H1 (cell line): ENCODE measurements around the gene PLXDC2. TPM values are rescaled to one million over a fixed set of nuclear protein-coding genes. Genes with fewer than 3 reads are reported as not detected.

ENCODE experiments used
- CBX5 ChIP-seq: fragments of 300-800, 300-1000 bp; sonication (generic); IDR thresholded peaks from 2 replicates; pipeline ENCODE4 v1.7.1; 2016; ENCODE audit warnings: antibody characterized with exemption, low read length, low read depth
- FOSL1 ChIP-seq: IDR thresholded peaks from 2 replicates; pipeline ENCODE4 v1.6.1; 2011; ENCODE audit warnings: mild to moderate bottlenecking, low read depth, low read length, moderate library complexity; ENCODE audit not compliant: insufficient read depth
- GABPA ChIP-seq: IDR thresholded peaks from 2 replicates; pipeline ENCODE4 v1.6.1; 2011; ENCODE audit warnings: mild to moderate bottlenecking, low read length, moderate library complexity, borderline replicate concordance; ENCODE audit not compliant: insufficient read depth
- HDAC6 ChIP-seq: IDR thresholded peaks from one replicate; pipeline ENCODE4 v1.7.1; 2012; ENCODE audit warnings: low read depth, mild to moderate bottlenecking, inconsistent platforms, low read length, moderate library complexity
- MAFK ChIP-seq: IDR thresholded peaks from 2 replicates; pipeline ENCODE4 v1.6.1; 2012; ENCODE audit warnings: low read depth, mild to moderate bottlenecking, improper control_type of control experiment, low read length
- PHF8 ChIP-seq: fragments of 200-600 bp; sonication (generic); conservative IDR thresholded peaks from 2 replicates; pipeline ENCODE4 v1.7.1; 2012; ENCODE audit warnings: low read depth, mild to moderate bottlenecking, inconsistent platforms, low read length, moderate library complexity
- TCF12 ChIP-seq: IDR thresholded peaks from 2 replicates; pipeline ENCODE4 v1.6.1; 2011; ENCODE audit warnings: low read depth, mild to moderate bottlenecking, low read length
- polyA plus RNA-seq, 7 experiments: library from polyadenylated mRNA; depleted of rRNA in 3 of 7; stranded (reverse) in 5 of 7; unstranded in 2 of 7; fragments of >200 nt in 5 of 7; fragments of 200-250 nt in 2 of 7; gene quantifications; 1 replicate in 5 of 7; 2 replicates in 1 of 7; 4 replicates in 1 of 7; pipeline versions ENCODE4 v1.2.1 to v1.2.3, GENCODE V29; 2011 to 2013; ENCODE audit warnings: missing spikeins in 2 of 7, mixed read lengths in 2 of 7
- total RNA-seq: library from RNA; stranded (reverse); fragmentation: NEBNext Ultra II Directional; extraction: Animal tissue kit (Norgen Biotek cat#: 25700); gene quantifications from 2 replicates; pipeline ENCODE4 v1.2.1, GENCODE V29; 2021

The PLXDC2 gene
- total and polyA plus RNA-seq, 2 of the 8 experiments (the other 6 are each of a cell fraction or from before 2014, with no cell fraction given), result 23.0 to 40.5 TPM

DNA sequence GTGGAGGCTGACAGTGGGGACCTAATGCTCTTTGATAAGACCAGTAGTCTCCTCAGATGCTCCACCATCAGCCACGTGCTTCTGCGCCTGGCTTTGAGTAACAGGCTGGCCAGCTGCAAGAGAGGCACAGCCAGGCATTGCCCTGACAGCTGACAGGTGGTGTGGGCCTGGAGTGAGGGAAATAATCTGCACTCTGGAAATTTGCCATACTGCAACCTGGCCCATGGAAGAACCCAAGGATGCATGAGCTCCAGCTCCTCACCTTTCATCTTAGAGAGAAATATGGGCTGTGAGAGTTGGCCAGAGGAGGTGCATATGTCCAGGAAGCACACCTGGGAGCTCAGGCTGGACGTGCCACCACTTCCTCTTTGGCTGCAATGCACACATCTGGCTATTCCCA, 118.9 kb downstream of the PLXDC2 start (continued):
- TF ChIP-seq MAFK (no peak), PHF8 (no peak), TCF12 (no peak), GABPA (no peak), FOSL1 (no peak), HDAC6 (no peak), CBX5 (no peak)
